MCF 10A (cell line): ENCODE results near the gene HBM. TPM values are rescaled to one million over a fixed set of nuclear protein-coding genes. Genes with fewer than 3 reads are reported as not detected.

ENCODE experiments used
- BruUV-seq: library from RNA; stranded (reverse); fragments of 400-500 nt; replicated peaks from 2 replicates; lab custom pipeline; 2021; lab: Mats Ljungman, UMichigan
- CTCF ChIA-PET: fragments of 300-600 bp; sonication (Branson Sonifier 250); formaldehyde crosslinking; extraction: SDS; loops from one replicate; lab custom pipeline; 2021; ENCODE audit warnings: antibody characterized with exemption, inconsistent platforms; lab: Yijun Ruan, JAX
- POLR2A ChIA-PET: fragments of 300-600, 350-650 bp; sonication (Branson Sonifier 250); formaldehyde crosslinking; extraction: SDS; loops from one replicate; lab custom pipeline; 2020; ENCODE audit warnings: antibody characterized with exemption, inconsistent platforms; lab: Yijun Ruan, JAX
- DNase-seq: peaks from one replicate; pipeline ENCODE4 v3.0.0-alpha.2; 2018; ENCODE audit not compliant: unreplicated experiment
- H3K27ac Mint-ChIP-seq: one replicate; pipeline ENCODE4 v1.8.0; 2022; ENCODE audit warnings: mild to moderate bottlenecking, low read depth, mixed read lengths; ENCODE audit not compliant: unreplicated experiment
- H3K27me3 Mint-ChIP-seq: one replicate; pipeline ENCODE4 v1.8.0; 2022; ENCODE audit warnings: mixed read lengths; ENCODE audit not compliant: insufficient read depth, unreplicated experiment
- H3K36me3 Mint-ChIP-seq: one replicate; pipeline ENCODE4 v1.8.0; 2022; ENCODE audit warnings: mild to moderate bottlenecking, moderate library complexity, mixed read lengths; ENCODE audit not compliant: insufficient read depth, unreplicated experiment
- H3K4me1 Mint-ChIP-seq: one replicate; pipeline ENCODE4 v1.8.0; 2022; ENCODE audit warnings: mixed read lengths; ENCODE audit not compliant: insufficient read depth, unreplicated experiment
- H3K4me3 Mint-ChIP-seq: one replicate; pipeline ENCODE4 v1.8.0; 2022; ENCODE audit warnings: mild to moderate bottlenecking, moderate library complexity, mixed read lengths; ENCODE audit not compliant: unreplicated experiment
- H3K9me3 Mint-ChIP-seq: one replicate; pipeline ENCODE4 v1.8.0; 2022; ENCODE audit warnings: mixed read lengths; ENCODE audit not compliant: unreplicated experiment
- CTCF ChIP-seq: fragments of 200-600 bp; IDR thresholded peaks from one replicate; pipeline ENCODE4 v1.8.0; 2022; ENCODE audit warnings: antibody characterized with exemption, mild to moderate bottlenecking; ENCODE audit not compliant: unreplicated experiment
- intact Hi-C: fragments of 100-400 bp; cut with micrococcal nuclease; formaldehyde crosslinking; loops from 2 replicates; pipeline ENCODE4 v1.14.1; 2022
- total RNA-seq: library from RNA; stranded (reverse); gene quantifications from 2 replicates; pipeline ENCODE4 v1.2.3, GENCODE V29; 2022

HBM gene
- total RNA-seq, 1 experiment from 2014 or later = not detected

GRCh38 chr16:164827-165538 lies 795 bp upstream of the HBM start:
- CTCF ChIA-PET = no interaction called here
- TF ChIP-seq CTCF = no peak
- Mint-ChIP-seq H3K27ac (no peak overlapping the region), H3K9me3 (no peaks in the 10 kb centered on the region), H3K4me3 (no peak overlapping the region), H3K27me3 (peaks cover 1% of the 10 kb centered on the region), H3K4me1 (no peaks in the 10 kb centered on the region), H3K36me3 (no peaks in the 10 kb centered on the region)
- intact Hi-C loops = no loop called here
- no peak for DNase-seq
- BruUV-seq = no TSS peak
- POLR2A ChIA-PET = no interaction called here

GRCh38 chr16:166375-167121 lies 770 bp downstream of the HBM start:
- peaks cover 14% of the 10 kb centered on the region for H3K27me3 Mint-ChIP-seq
- H3K9me3 Mint-ChIP-seq = no peaks in the 10 kb centered on the region
- no peaks in the 10 kb centered on the region for H3K36me3 Mint-ChIP-seq
- CTCF ChIA-PET = interaction anchor here (1.5 kb wide), 1 partner anchor 15 kb away, joined by 5 read pairs; no protein-coding TSS in a partner anchor
- BruUV-seq = no TSS peak
- POLR2A ChIA-PET = no interaction called here
- no peaks in the 10 kb centered on the region for H3K4me1 Mint-ChIP-seq
- H3K27ac Mint-ChIP-seq = no peak overlapping the region
- H3K4me3 Mint-ChIP-seq = no peak overlapping the region
- no peak for DNase-seq
- no peak for TF ChIP-seq CTCF
- intact Hi-C loops = no loop called here

- peaks cover 21% of the 10 kb centered on the region for H3K27me3 Mint-ChIP-seq
- intact Hi-C loops = no loop called here
- H3K4me3 Mint-ChIP-seq = no peak overlapping the region
- no peak for TF ChIP-seq CTCF
- H3K36me3 Mint-ChIP-seq = no peaks in the 10 kb centered on the region
- CTCF ChIA-PET = interaction anchor here (1.5 kb wide), 1 partner anchor 14 kb away, joined by 5 read pairs; no protein-coding TSS in a partner anchor
- H3K4me1 Mint-ChIP-seq = no peaks in the 10 kb centered on the region
- H3K9me3 Mint-ChIP-seq = no peaks in the 10 kb centered on the region
- BruUV-seq = no TSS peak
- no peak overlapping the region for H3K27ac Mint-ChIP-seq
- POLR2A ChIA-PET = no interaction called here
- no peak for DNase-seq
Observed at GRCh38 chr16:167122-167690, 1.4 kb downstream of the HBM start.

- H3K36me3 Mint-ChIP-seq = no peaks in the 10 kb centered on the region
- BruUV-seq = no TSS peak
- H3K4me3 Mint-ChIP-seq = no peak overlapping the region
- no peak overlapping the region for H3K27ac Mint-ChIP-seq
- CTCF ChIA-PET = no interaction called here
- POLR2A ChIA-PET = interaction anchor here (0.6 kb wide), 1 partner anchor 199 kb away, joined by 3 read pairs; no protein-coding TSS in a partner anchor
- H3K9me3 Mint-ChIP-seq = no peaks in the 10 kb centered on the region
- TF ChIP-seq CTCF = no peak
- H3K4me1 Mint-ChIP-seq = no peaks in the 10 kb centered on the region
- peaks cover 23% of the 10 kb centered on the region for H3K27me3 Mint-ChIP-seq
- DNase-seq = peak; percentile 26
- intact Hi-C loops = no loop called here
Observed at GRCh38 chr16:168424-168823, 2.6 kb downstream of the HBM start.
